ENCODE data around the gene ANK2.
"Not testable (repeated sequence)": the region's sequence is repeated elsewhere in the genome, so short reads cannot be mapped to it uniquely, and the experiment has no call there.

Gene ANK2

GRCh38 chr4:113186913-113187312, 137.5 kb downstream of the ANK2 start:
- DNase-seq (ENCODE audit: low read depth in 1 of 2, low spot score in 1 of 2), result no peak

GRCh38 chr4:113187358-113187757, 137.9 kb downstream of the ANK2 start:
- DNase-seq (ENCODE audit: low read depth in 1 of 2, low spot score in 1 of 2), result no peak

GRCh38 chr4:113189546-113189945, 140.1 kb downstream of the ANK2 start:
- DNase-seq (ENCODE audit: low read depth in 1 of 2, low spot score in 1 of 2), result no peak

GRCh38 chr4:113209153-113209552, 159.7 kb downstream of the ANK2 start:
- DNase-seq (ENCODE audit: low read depth in 1 of 2, low spot score in 1 of 2), result no peak

GRCh38 chr4:113209652-113210320, 160.3 kb downstream of the ANK2 start:
- DNase-seq (ENCODE audit: low read depth in 1 of 2, low spot score in 1 of 2), result no peak

GRCh38 chr4:113212613-113213012, 163.2 kb downstream of the ANK2 start:
- no peak for DNase-seq (ENCODE audit: low read depth in 1 of 2, low spot score in 1 of 2)

- no peak for DNase-seq (ENCODE audit: low read depth in 1 of 2, low spot score in 1 of 2)
Observed at GRCh38 chr4:113221990-113222389, 172.5 kb downstream of the ANK2 start.

- DNase-seq (ENCODE audit: low read depth in 1 of 2, low spot score in 1 of 2), result no peak
Observed at GRCh38 chr4:113222471-113222870, 173.0 kb downstream of the ANK2 start.

- DNase-seq (ENCODE audit: low read depth in 1 of 2, low spot score in 1 of 2), result no peak
Observed at GRCh38 chr4:113223001-113223400, 173.5 kb downstream of the ANK2 start.

GRCh38 chr4:113232194-113232593, 182.7 kb downstream of the ANK2 start:
- no peak for DNase-seq (ENCODE audit: low read depth in 1 of 2, low spot score in 1 of 2)

- DNase-seq (ENCODE audit: low read depth in 1 of 2, low spot score in 1 of 2), result no peak
Observed at GRCh38 chr4:113236916-113237315, 187.5 kb downstream of the ANK2 start.

- DNase-seq (ENCODE audit: low read depth in 1 of 2, low spot score in 1 of 2), result no peak
Observed at GRCh38 chr4:113243312-113243711, 193.9 kb downstream of the ANK2 start.

- not testable (repeated sequence) for DNase-seq (ENCODE audit: low read depth in 1 of 2, low spot score in 1 of 2)
Observed at GRCh38 chr4:113244747-113245146, 195.3 kb downstream of the ANK2 start.

- no peak for DNase-seq (ENCODE audit: low read depth in 1 of 2, low spot score in 1 of 2)
Observed at GRCh38 chr4:113248320-113248719, 198.9 kb downstream of the ANK2 start.

GRCh38 chr4:113255628-113256027, 206.2 kb downstream of the ANK2 start:
- DNase-seq (ENCODE audit: low read depth in 1 of 2, low spot score in 1 of 2), result no peak

- no peak for DNase-seq (ENCODE audit: low read depth in 1 of 2, low spot score in 1 of 2)
Observed at GRCh38 chr4:113256946-113257345, 207.5 kb downstream of the ANK2 start.

GRCh38 chr4:113260688-113261087, 211.2 kb downstream of the ANK2 start:
- DNase-seq (ENCODE audit: low read depth in 1 of 2, low spot score in 1 of 2), result no peak

GRCh38 chr4:113263274-113263673, 213.8 kb downstream of the ANK2 start:
- DNase-seq (ENCODE audit: low read depth in 1 of 2, low spot score in 1 of 2), result no peak

GRCh38 chr4:113270520-113271319, 221.3 kb downstream of the ANK2 start:
- DNase-seq (ENCODE audit: low read depth in 1 of 2, low spot score in 1 of 2), result no peak

- no peak for DNase-seq (ENCODE audit: low read depth in 1 of 2, low spot score in 1 of 2)
Observed at GRCh38 chr4:113272523-113272922, 223.1 kb downstream of the ANK2 start.

GRCh38 chr4:113273721-113274220, 224.3 kb downstream of the ANK2 start:
- no peak for DNase-seq (ENCODE audit: low read depth in 1 of 2, low spot score in 1 of 2)

GRCh38 chr4:113276464-113277170, 227.2 kb downstream of the ANK2 start:
- no peak for DNase-seq (ENCODE audit: low read depth in 1 of 2, low spot score in 1 of 2)
